PC-9 (cell line): Measurements from ENCODE around the gene TCP11L2. TPM values are rescaled to one million over a fixed set of nuclear protein-coding genes. Genes with fewer than 3 reads are reported as not detected.

Experiments
- BruUV-seq: library from RNA; stranded (reverse); fragments of 400-500 nt; replicated peaks from 2 replicates; lab custom pipeline; 2021; lab: Mats Ljungman, UMichigan
- CTCF ChIA-PET: fragments of 300-600 bp; sonication (Branson Sonifier 250); formaldehyde crosslinking; loops from one replicate; lab custom pipeline; 2022; ENCODE audit warnings: antibody characterized with exemption; lab: Charles Lee
- POLR2A ChIA-PET: fragments of 300-600 bp; sonication (Branson Sonifier 250); formaldehyde crosslinking; loops from one replicate; lab custom pipeline; 2022; ENCODE audit warnings: antibody characterized with exemption; ENCODE audit not compliant: unreplicated experiment; lab: Charles Lee
- DNase-seq, 2 experiments: peaks; one replicate each; pipeline versions ENCODE4 v3.0.0 to v3.0.0-alpha.2; 2015 to 2022; ENCODE audit warnings: mixed read lengths in 1 of 2
- H2AFZ ChIP-seq: fragments of 200-600 bp; sonication (generic); 2 replicates; pipeline ENCODE4 v1.8.1; 2017; ENCODE audit warnings: antibody characterized with exemption
- H3F3A ChIP-seq: fragments of 200-600 bp; sonication (generic); 2 replicates; pipeline ENCODE4 v1.8.1; 2017; ENCODE audit warnings: antibody characterized with exemption, mild to moderate bottlenecking, low read depth; ENCODE audit not compliant: insufficient read depth
- H3K27ac ChIP-seq: fragments of 200-600 bp; sonication (generic); 2 replicates; pipeline ENCODE4 v1.6.1; 2016; ENCODE audit warnings: mixed run types
- H3K27me3 ChIP-seq: fragments of 200-600 bp; sonication (generic); 2 replicates; pipeline ENCODE4 v1.6.1; 2016; ENCODE audit warnings: low read depth, mixed run types; ENCODE audit not compliant: insufficient read depth
- H3K36me3 ChIP-seq: fragments of 200-600 bp; sonication (generic); 2 replicates; pipeline ENCODE4 v1.6.1; 2016; ENCODE audit warnings: low read depth, mixed run types
- H3K4me1 ChIP-seq: fragments of 200-600 bp; sonication (generic); replicated peaks from 2 replicates; pipeline ENCODE4 v1.6.1; 2016; ENCODE audit warnings: mixed run types; ENCODE audit not compliant: insufficient read depth
- H3K4me2 ChIP-seq: fragments of 200-600 bp; sonication (generic); 2 replicates; pipeline ENCODE4 v1.6.1; 2017; ENCODE audit warnings: mixed run types
- H3K4me3 ChIP-seq: fragments of 200-600 bp; sonication (generic); 2 replicates; pipeline ENCODE4 v1.6.1; 2016; ENCODE audit warnings: mixed run types
- H3K79me2 ChIP-seq: fragments of 200-600 bp; sonication (generic); 2 replicates; pipeline ENCODE4 v1.6.1; 2017; ENCODE audit warnings: low read depth, mixed run types
- H3K9me2 ChIP-seq: fragments of 200-600 bp; sonication (generic); 2 replicates; pipeline ENCODE4 v1.8.1; 2017; ENCODE audit warnings: mild to moderate bottlenecking; ENCODE audit not compliant: insufficient read depth
- H3K9me3 ChIP-seq: fragments of 200-600 bp; sonication (generic); 2 replicates; pipeline ENCODE4 v1.8.1; 2016; ENCODE audit warnings: low read depth; ENCODE audit not compliant: insufficient read depth
- H4K20me1 ChIP-seq: fragments of 200-600 bp; sonication (generic); 2 replicates; pipeline ENCODE4 v1.8.1; 2017; ENCODE audit not compliant: insufficient read depth
- CTCF ChIP-seq: fragments of 200-600 bp; sonication (generic); conservative IDR thresholded peaks from 2 replicates; pipeline ENCODE4 v1.6.1; 2017; ENCODE audit warnings: mixed run types, antibody characterized with exemption, mild to moderate bottlenecking, moderate library complexity
- EZH2 ChIP-seq: fragments of 200-600 bp; sonication (generic); IDR thresholded peaks from 2 replicates; pipeline ENCODE4 v1.8.0; 2017; ENCODE audit warnings: antibody characterized with exemption, low read depth
- intact Hi-C: fragments of 100-400 bp; cut with micrococcal nuclease; formaldehyde crosslinking; loops from one replicate; pipeline ENCODE4 v1.10.0; 2022; ENCODE audit not compliant: unreplicated experiment
- total RNA-seq: library from RNA; stranded (reverse); gene quantifications from 2 replicates; pipeline ENCODE4 v1.2.3, GENCODE V29; 2021

The TCP11L2 gene
- total RNA-seq, 1 experiment from 2014 or later: 34.6 TPM

DNA sequence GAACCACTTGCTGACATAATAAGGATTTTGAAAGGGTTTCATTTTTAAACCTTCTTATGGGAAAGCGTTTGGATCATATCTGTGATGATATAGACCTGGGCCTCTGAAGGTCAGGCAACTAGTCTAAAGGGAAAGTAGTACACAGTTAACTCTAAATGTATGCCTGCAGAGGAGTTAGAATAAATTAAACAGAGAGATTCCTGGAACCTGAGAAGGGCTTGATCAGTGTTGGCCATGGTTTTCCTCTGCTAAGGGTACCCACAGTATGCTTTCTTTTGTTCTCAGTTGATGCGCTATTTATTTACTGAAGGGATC, 40.6 kb downstream of the TCP11L2 start:
- Histone ChIP-seq H3K27ac (0 out of 2 replicates have a peak overlapping the region, but pooled peaks have one; percentile 6), H3K36me3 (0 out of 2 replicates have a peak, but pooled peaks cover 9% of the 10 kb centered on the region), H2AFZ (no peak overlapping the region), H3K4me1 (peaks cover 16% of the 10 kb centered on the region), H3K79me2 (no peaks in the 10 kb centered on the region), H3K4me3 (no peak overlapping the region), H3K4me2 (peak overlapping the region; percentile 61), H3F3A (peaks cover 9% of the 10 kb centered on the region; the same call in 1 of the 2 replicates), H3K27me3 (no peaks in the 10 kb centered on the region), H4K20me1 (peaks cover 4% of the 10 kb centered on the region; the same call in 1 of the 2 replicates), H3K9me2 (no peaks in the 10 kb centered on the region), H3K9me3 (no peaks in the 10 kb centered on the region; the same call in 1 of the 2 replicates)
- ChIA-PET CTCF (interaction anchor here (1.0 kb wide), 1 partner anchor 15 kb away, joined by 3 read pairs; no protein-coding TSS in a partner anchor), POLR2A (interaction anchor here (0.6 to 0.8 kb wide), 2 partner anchors 47 to 1418 kb away, joined by 3 read pairs; no protein-coding TSS in a partner anchor)
- no TSS peak for BruUV-seq
- no peak for DNase-seq
- intact Hi-C loops: loop anchor here (5.0 kb wide), 1 partner anchor 41 kb away; the partner anchor contains the start of gene TCP11L2
- TF ChIP-seq CTCF (no peak), EZH2 (no peak)

DNA sequence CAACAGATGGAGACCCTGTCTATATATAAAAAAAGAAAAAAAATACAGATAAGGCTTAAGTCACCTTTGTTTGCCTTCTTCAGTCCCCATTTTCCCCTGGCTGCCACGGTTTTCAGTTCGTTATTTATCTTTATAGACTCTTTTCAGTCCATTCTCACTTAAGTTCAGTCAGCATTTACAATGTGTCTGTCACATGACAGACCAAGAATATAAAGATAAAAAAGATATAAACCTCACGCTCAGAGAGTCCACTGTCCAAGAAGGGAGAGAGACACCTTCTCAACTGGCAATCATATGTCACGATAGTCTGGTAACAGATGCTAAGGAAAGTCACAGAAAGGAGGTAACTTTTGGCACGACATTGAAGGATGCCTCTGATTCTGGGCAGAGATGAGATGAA, 41.6 kb downstream of the TCP11L2 start:
- POLR2A ChIA-PET: no interaction called here
- H3K9me3 ChIP-seq: no peaks in the 10 kb centered on the region; the same call in 1 of the 2 replicates

GRCh38 chr12:106345746-106346145, 43.2 kb downstream of the TCP11L2 start:
- Histone ChIP-seq H3K79me2 (no peaks in the 10 kb centered on the region), H2AFZ (no peak overlapping the region), H3K4me1 (peaks cover 16% of the 10 kb centered on the region), H3K27ac (no peak overlapping the region), H3K36me3 (0 out of 2 replicates have a peak, but pooled peaks cover 9% of the 10 kb centered on the region), H3K9me2 (no peaks in the 10 kb centered on the region), H3K4me2 (no peak overlapping the region), H3K9me3 (no peaks in the 10 kb centered on the region; the same call in 1 of the 2 replicates), H3K4me3 (no peak overlapping the region), H4K20me1 (peaks cover 4% of the 10 kb centered on the region; the same call in 1 of the 2 replicates), H3K27me3 (no peaks in the 10 kb centered on the region), H3F3A (peaks cover 9% of the 10 kb centered on the region; the same call in 1 of the 2 replicates)
- ChIA-PET POLR2A (no interaction called here), CTCF (interaction anchor here (0.7 kb wide), 1 partner anchor 463 kb away, joined by 5 read pairs; no protein-coding TSS in a partner anchor)
- BruUV-seq: no TSS peak
- TF ChIP-seq EZH2 (no peak), CTCF (peak; percentile 51; the same call in 1 of the 2 replicates)
- intact Hi-C loops: loop anchor here (5.0 kb wide), 1 partner anchor 118 kb away; no protein-coding TSS in a partner anchor
- peak; percentile 10 to 40 for DNase-seq

More for the DNA sequence above, 41.6 kb downstream of the TCP11L2 start:
- no peak for DNase-seq
- CTCF ChIA-PET: no interaction called here
- Histone ChIP-seq H3K27ac (no peak overlapping the region), H3K27me3 (no peaks in the 10 kb centered on the region), H3K4me3 (no peak overlapping the region), H3K4me1 (peaks cover 16% of the 10 kb centered on the region), H4K20me1 (peaks cover 4% of the 10 kb centered on the region; the same call in 1 of the 2 replicates), H2AFZ (no peak overlapping the region), H3K9me2 (no peaks in the 10 kb centered on the region), H3K79me2 (no peaks in the 10 kb centered on the region), H3K4me2 (no peak overlapping the region), H3F3A (peaks cover 9% of the 10 kb centered on the region; the same call in 1 of the 2 replicates), H3K36me3 (0 out of 2 replicates have a peak, but pooled peaks cover 9% of the 10 kb centered on the region)
- intact Hi-C loops: loop anchor here (5.0 kb wide), 1 partner anchor 42 kb away; the partner anchor contains the start of gene TCP11L2
- TF ChIP-seq CTCF: no peak
- TF ChIP-seq EZH2: no peak
- BruUV-seq: no TSS peak
